ENCODE results near the gene ERGIC3.
"Not testable (repeated sequence)": the region's sequence is repeated elsewhere in the genome, so short reads cannot be mapped to it uniquely, and the experiment has no call there.

Gene ERGIC3

DNA sequence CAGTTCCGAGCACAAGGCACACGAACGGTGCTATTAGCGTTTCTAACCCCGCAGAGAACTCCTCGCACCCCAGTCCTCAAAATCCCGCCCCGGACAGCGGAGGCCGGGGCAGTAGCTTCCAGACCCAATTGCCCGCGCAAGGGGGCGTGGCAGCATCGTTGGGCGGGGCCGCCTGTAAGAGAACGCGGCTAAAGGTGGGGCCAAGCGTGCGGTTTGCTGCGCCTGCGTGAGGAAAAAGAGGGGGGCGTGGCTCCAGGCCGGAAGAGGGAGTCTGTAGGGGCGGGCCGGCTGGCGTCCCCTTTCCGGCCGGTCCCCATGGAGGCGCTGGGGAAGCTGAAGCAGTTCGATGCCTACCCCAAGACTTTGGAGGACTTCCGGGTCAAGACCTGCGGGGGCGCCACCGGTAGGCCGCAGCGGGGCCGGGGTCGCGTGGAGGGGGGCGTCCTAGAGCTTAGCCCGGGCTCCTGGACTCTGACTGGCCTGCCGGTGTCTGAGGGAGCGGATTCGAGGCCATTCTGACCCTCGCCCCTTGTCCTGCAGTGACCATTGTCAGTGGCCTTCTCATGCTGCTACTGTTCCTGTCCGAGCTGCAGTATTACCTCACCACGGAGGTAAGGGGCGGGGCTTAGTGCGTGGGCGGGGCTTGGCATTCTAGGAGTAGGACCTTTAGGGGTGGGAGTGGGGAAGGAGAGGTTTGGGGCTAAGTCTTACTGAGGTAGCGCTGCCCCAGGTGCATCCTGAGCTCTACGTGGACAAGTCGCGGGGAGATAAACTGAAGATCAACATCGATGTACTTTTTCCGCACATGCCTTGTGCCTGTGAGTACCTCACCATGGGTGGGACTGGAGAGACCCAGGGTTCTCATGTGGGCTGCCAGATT, at the start of gene ERGIC3:
TSS of gene ERGIC3 (plus strand) at position 296 of the 880 bp plus-strand sequence. CDS start at position 316, 20 bp downstream.
- DNase-seq = peak; percentile 94

- no peak for DNase-seq
These were observed 49.5 kb upstream of the ERGIC3 start for GRCh38 chr20:35492352-35492751.

DNA sequence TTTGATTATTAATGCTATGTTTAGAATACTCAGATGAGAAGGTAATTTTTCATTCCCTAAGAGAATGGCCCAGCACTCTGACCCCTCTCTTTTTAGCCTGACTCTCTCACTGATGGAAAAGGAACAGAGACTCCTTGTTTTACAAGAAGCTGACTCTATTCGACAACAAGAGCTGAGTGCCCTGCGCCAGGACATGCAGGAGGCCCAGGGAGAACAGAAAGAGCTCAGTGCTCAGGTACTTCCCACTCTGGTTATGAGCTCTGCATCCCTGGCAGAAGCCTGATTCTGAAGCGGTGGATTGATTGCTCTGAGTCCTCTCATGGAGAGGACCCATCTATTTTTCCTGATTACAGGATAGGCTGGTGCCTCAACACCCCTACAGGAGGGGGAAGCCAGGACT, 45.4 kb upstream of the ERGIC3 start:
- DNase-seq = no peak

DNA sequence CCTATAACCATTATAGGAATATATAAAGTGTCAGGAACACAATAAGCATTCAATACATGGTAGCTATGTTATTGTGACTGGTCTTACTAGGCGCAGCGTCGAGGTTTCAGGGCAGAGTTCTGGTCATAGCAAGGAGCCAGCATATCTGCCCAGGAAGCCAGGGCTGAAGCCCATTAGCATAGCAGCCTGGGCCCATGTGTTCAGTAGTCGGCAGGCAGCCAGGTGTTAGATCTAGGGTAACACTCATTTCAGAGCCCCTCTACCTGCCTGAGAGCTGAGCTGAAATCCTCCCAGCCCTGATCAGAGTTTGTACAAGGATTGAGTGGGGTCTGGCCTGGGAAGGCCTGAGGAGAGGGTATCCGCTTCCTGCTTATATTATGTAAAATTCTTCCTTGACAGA, 44.6 kb upstream of the ERGIC3 start:
- no peak for DNase-seq

GRCh38 chr20:35497780-35498189, 44.1 kb upstream of the ERGIC3 start:
- DNase-seq = no peak

GRCh38 chr20:35499271-35499670, 42.6 kb upstream of the ERGIC3 start:
- no peak for DNase-seq

DNA sequence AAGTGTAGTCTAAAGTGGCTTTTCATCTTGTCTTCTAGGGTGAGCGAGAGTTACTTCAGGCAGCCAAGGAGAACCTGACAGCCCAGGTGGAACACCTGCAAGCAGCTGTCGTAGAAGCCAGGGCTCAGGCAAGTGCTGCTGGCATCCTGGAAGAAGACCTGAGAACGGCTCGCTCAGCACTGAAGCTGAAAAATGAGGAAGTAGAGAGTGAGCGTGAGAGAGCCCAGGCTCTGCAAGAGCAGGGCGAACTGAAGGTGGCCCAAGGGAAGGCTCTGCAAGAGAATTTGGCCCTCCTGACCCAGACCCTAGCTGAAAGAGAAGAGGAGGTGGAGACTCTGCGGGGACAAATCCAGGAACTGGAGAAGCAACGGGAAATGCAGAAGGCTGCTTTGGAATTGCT, 39.5 kb upstream of the ERGIC3 start:
- DNase-seq = no peak

DNA sequence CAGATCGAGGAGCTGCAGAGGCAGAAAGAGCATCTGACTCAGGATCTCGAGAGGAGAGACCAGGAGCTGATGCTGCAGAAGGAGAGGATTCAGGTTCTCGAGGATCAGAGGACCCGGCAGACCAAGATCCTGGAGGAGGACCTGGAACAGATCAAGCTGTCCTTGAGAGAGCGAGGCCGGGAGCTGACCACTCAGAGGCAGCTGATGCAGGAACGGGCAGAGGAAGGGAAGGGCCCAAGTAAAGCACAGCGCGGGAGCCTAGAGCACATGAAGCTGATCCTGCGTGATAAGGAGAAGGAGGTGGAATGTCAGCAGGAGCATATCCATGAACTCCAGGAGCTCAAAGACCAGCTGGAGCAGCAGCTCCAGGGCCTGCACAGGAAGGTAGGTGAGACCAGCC, 38.6 kb upstream of the ERGIC3 start:
- no peak for DNase-seq

DNA sequence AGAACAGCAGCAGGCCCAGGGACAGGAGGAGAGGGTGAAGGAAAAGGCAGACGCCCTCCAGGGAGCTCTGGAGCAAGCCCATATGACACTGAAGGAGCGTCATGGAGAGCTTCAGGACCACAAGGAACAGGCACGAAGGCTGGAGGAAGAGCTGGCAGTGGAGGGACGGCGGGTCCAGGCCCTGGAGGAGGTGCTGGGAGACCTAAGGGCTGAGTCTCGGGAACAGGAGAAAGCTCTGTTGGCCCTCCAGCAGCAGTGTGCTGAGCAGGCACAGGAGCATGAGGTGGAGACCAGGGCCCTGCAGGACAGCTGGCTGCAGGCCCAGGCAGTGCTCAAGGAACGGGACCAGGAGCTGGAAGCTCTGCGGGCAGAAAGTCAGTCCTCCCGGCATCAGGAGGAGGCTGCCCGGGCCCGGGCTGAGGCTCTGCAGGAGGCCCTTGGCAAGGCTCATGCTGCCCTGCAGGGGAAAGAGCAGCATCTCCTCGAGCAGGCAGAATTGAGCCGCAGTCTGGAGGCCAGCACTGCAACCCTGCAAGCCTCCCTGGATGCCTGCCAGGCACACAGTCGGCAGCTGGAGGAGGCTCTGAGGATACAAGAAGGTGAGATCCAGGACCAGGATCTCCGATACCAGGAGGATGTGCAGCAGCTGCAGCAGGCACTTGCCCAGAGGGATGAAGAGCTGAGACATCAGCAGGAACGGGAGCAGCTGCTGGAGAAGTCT, 37.9 kb upstream of the ERGIC3 start:
- no peak for DNase-seq

DNA sequence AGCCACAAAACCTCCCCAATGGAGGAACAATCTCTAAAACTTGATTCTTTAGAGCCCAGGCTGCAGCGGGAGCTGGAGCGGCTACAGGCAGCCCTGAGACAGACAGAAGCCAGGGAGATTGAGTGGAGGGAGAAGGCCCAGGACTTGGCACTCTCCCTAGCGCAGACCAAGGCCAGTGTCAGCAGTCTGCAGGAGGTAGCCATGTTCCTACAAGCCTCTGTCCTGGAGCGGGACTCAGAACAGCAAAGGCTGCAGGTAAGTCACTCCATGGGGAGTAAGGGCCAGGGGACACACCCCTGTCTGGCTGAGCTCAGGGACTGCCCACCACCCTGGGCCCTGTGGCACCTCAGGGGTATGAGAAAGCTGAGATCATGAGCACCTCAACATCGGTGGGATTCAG, 37.1 kb upstream of the ERGIC3 start:
- no peak for DNase-seq

DNA sequence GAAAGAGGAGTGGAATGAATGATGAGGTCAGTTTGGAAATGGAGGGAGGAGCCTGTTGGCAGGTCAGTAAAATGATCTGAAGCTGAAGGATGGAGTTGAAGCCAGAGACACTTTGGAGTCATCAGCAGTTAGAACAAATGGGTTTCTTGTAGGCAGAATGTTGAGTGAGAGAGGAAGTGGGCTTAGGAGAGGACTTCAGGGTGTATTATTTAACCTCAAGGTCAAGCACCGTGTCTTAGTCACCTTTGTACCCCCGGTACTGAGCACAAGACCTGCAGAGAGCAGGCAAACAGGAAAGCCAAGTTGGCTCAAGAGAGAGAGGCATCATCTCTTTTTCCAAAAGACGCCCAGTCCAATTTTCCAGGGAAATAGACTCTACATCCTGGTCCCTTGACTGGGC, 35.7 kb upstream of the ERGIC3 start:
- no peak for DNase-seq

- DNase-seq = no peak
These were observed 34.8 kb upstream of the ERGIC3 start for GRCh38 chr20:35506872-35507638.

GRCh38 chr20:35508493-35509218, 33.2 kb upstream of the ERGIC3 start:
- no peak for DNase-seq

DNA sequence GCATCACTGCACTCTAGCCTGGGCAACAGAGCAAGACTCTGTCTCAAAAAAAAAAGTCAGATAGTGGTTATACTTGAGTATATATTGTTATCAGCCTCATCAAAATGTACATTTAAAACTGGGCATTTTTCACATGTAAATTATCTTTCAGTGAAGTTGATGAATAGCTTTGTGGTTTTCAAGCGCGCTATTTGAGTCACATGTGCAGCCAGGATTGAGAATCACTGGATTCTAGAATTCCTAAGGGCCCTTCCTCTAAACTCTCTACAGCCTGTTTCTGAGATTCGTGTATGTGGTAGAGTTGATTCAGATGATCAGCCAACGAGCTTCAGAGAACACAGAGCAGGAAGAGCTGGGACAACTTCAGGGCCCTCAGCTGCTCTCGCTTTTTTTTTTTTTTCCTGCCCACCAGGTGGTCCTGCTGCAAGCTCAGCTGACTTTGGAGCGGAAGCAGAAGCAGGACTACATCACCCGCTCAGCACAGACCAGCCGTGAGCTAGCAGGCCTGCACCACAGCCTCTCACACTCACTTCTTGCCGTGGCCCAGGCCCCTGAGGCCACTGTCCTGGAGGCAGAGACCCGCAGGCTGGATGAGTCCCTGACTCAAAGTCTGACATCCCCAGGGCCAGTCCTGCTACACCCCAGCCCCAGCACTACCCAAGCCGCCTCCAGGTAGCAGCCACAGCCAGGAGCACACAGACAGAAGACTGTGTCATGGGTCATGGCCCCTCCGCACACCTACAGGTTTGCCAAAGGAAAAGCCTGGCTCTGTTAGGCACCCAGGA, 30.7 kb upstream of the ERGIC3 start:
- no peak for DNase-seq

DNA sequence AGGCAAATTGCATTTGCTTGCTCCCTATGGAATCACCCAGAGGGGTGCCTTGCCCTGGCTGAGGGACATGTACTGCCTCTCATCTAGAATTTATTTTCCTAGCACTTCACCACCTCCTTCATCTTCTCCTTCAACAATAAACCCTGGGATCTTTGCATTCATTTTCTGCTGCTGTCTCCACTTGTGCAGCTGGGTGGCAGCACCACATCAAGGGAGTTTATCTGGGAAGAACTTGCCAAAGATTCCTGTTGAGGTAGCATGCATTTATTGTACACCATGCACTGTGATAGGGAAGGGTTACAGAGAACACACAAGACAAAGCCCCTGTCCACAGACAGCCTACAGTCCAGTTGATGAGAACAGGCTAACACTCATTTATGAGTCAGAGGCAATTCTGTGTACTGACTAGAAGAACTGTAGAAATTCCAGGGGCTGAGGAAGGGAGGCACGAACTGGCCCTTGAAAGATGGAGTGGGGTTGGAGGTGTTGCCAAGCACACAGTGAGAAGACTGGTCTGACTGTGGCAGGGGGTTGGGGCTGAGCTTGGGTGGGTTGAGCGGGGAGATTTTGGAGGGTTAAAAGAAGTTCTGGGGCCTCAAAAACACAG, 30.0 kb upstream of the ERGIC3 start:
- DNase-seq = no peak

GRCh38 chr20:35514371-35514932, 27.4 kb upstream of the ERGIC3 start:
- DNase-seq = no peak

DNA sequence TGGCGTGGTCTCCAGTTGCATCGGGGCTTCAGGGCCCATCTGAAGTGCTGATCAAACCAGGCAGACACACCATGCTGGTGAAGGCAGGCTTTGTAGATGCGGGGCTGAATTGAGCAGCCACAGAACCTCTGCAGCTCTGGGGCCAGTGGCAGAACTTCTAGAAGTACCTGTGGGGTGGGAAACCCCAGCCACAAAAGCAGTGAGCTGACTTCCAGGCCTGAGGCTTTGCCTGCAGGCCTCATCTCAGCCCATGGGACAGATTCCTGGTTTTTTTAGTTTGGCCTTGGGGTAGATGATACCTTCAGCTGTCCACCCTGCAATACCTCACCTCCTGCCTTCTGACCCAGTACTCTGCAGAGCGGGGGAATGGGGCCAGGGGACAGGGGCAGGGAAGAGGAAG, 26.5 kb upstream of the ERGIC3 start:
- no peak for DNase-seq

DNA sequence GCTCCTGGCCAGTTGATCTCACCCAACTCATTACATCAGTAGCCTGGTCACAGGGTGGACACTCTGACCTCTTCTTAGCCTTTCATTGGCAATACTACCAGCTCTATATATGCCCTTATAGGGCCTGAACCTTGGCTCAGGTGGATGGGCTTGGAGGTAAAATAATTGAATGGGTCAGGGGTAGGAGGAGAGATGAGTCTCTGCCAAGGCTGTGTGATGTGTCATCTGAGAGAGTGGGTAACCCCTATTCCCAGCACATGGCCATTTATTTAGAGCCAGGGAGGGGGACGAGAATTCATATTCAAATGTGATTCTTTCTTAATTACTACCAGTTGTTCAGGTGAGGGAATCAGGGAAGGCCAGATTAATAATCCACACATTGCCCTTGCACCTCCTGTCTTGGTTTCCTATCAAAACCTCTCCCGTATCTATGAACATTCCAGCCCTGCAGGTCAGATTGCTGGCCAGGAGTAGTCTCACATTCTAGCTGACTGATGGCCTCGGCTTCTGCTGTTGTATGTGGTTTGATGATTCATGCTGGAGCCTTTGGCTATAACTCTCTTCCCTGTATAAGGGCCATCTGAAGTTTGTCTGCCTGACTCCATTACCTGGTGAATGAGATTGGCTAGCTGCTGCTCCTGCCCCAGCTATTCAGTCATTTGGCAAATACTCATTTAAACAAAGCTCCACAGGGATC, 25.8 kb upstream of the ERGIC3 start:
- no peak for DNase-seq

DNA sequence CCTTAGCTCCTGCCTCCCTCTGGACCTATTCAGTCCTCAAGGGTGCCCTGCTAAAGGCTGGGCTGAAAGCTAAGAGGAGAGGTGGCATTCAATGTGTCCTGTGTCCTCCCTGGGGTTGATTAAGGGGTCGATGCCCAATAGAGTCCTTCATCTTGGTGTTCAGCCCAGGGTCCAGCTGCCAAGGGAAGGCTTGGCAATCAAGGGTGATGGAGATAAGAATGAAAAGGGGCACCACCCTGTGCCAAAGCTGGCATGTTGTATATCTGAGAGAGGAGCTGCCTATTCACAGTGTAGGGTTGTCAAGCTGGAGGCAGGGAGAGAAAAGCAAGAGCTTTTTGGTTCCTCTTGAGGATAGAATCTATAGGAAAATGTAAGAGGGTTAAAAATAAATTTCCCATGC, 24.8 kb upstream of the ERGIC3 start:
- DNase-seq = no peak

DNA sequence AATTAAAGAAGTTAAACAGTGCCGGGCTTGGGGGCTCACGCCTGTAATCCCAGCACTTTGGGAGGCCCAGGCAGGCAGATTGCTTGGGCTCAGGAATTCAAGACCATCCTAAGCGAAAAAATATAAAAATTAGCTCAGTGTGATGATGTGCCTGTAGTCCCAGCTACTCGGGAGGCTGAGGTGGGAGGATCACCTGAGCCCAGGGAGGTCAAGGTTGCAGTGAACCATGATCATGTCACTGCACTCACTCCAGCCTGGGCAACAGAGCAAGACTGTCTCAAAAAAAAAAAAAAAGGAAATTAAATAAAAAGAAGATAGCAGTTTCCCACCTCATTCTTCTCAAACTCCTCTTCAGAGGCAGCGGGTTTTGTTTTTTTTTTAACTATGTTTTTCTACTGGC, 24.1 kb upstream of the ERGIC3 start:
- DNase-seq = not testable (repeated sequence)

GRCh38 chr20:35518955-35519354, 22.9 kb upstream of the ERGIC3 start:
- no peak for DNase-seq
